Measurements from ENCODE around the gene KCNH6. TPM values are rescaled to one million over a fixed set of nuclear protein-coding genes. Genes with fewer than 3 reads are reported as not detected.

The KCNH6 gene
- total RNA-seq, 2 experiments from 2014 or later: not detected

GRCh38 chr17:63534816-63535455 lies 11.8 kb downstream of the KCNH6 start:
- no peak overlapping the region for H3K27ac Mint-ChIP-seq
- intact Hi-C loops (cut with DNase I, micrococcal nuclease): no loop called here
- Histone ChIP-seq H3K4me1 (ENCODE audit: insufficient read depth, low read length) (peaks cover 9% of the 10 kb centered on the region), H3K9me3 (ENCODE audit: control insufficient read depth in 1 of 2, insufficient read depth in 1 of 2, low read length in 2 of 2) (no peaks in the 10 kb centered on the region), H3K27ac (ENCODE audit: low read depth in 1 of 2, low read length in 2 of 2) (no peak overlapping the region), H3K36me3 (ENCODE audit: insufficient read depth, low read length) (no peaks in the 10 kb centered on the region), H3K27me3 (ENCODE audit: control insufficient read depth in 1 of 2, insufficient read depth in 2 of 2, low read length in 2 of 2) (peaks cover 18 to 22% of the 10 kb centered on the region in 2 experiments), H3K4me3 (ENCODE audit: low read length) (no peak overlapping the region)
- H3K27me3 Mint-ChIP-seq: peaks cover 23% of the 10 kb centered on the region
- no peaks in the 10 kb centered on the region for H3K36me3 Mint-ChIP-seq (ENCODE audit: low read depth)
- no peak overlapping the region for H3K4me3 Mint-ChIP-seq
- CTCF ChIA-PET: no interaction called here
- POLR2A ChIA-PET: no interaction called here
- TF ChIP-seq, protein P1, sequence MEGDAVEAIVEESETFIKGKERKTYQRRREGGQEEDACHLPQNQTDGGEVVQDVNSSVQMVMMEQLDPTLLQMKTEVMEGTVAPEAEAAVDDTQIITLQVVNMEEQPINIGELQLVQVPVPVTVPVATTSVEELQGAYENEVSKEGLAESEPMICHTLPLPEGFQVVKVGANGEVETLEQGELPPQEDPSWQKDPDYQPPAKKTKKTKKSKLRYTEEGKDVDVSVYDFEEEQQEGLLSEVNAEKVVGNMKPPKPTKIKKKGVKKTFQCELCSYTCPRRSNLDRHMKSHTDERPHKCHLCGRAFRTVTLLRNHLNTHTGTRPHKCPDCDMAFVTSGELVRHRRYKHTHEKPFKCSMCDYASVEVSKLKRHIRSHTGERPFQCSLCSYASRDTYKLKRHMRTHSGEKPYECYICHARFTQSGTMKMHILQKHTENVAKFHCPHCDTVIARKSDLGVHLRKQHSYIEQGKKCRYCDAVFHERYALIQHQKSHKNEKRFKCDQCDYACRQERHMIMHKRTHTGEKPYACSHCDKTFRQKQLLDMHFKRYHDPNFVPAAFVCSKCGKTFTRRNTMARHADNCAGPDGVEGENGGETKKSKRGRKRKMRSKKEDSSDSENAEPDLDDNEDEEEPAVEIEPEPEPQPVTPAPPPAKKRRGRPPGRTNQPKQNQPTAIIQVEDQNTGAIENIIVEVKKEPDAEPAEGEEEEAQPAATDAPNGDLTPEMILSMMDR (IDR thresholded peaks at IDR 0.05): no peak
- ATAC-seq (ENCODE audit: poor library complexity) (no peak), DNase-seq (no peak)
- peaks cover 4% of the 10 kb centered on the region for H3K4me1 Mint-ChIP-seq (ENCODE audit: low read depth)
- H3K9me3 Mint-ChIP-seq: no peaks in the 10 kb centered on the region

DNA sequence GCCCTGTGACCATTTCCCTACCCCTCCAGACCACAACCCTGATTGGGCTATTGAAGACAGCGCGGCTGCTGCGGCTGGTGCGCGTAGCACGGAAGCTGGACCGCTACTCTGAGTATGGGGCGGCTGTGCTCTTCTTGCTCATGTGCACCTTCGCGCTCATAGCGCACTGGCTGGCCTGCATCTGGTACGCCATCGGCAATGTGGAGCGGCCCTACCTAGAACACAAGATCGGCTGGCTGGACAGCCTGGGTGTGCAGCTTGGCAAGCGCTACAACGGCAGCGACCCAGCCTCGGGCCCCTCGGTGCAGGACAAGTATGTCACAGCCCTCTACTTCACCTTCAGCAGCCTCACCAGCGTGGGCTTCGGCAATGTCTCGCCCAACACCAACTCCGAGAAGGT lies 12.5 kb downstream of the KCNH6 start:
- ChIA-PET CTCF (no interaction called here), POLR2A (no interaction called here)
- intact Hi-C loops (cut with DNase I, micrococcal nuclease): no loop called here
- TF ChIP-seq, protein P1 (IDR thresholded peaks at IDR 0.05): no peak
- no peaks in the 10 kb centered on the region for H3K36me3 Mint-ChIP-seq (ENCODE audit: low read depth)
- H3K9me3 Mint-ChIP-seq: no peaks in the 10 kb centered on the region
- DNase-seq: no peak
- H3K4me1 Mint-ChIP-seq (ENCODE audit: low read depth): peaks cover 4% of the 10 kb centered on the region
- no peaks in the 10 kb centered on the region for H3K9me3 ChIP-seq (ENCODE audit: control insufficient read depth in 1 of 2, insufficient read depth in 1 of 2, low read length in 2 of 2)
- peaks cover 27% of the 10 kb centered on the region for H3K27me3 Mint-ChIP-seq
- peaks cover 19 to 22% of the 10 kb centered on the region in 2 experiments for H3K27me3 ChIP-seq (ENCODE audit: control insufficient read depth in 1 of 2, insufficient read depth in 2 of 2, low read length in 2 of 2)
- peaks cover 9% of the 10 kb centered on the region for H3K4me1 ChIP-seq (ENCODE audit: insufficient read depth, low read length)
- H3K27ac ChIP-seq (ENCODE audit: low read depth in 1 of 2, low read length in 2 of 2): no peak overlapping the region
- no peak for ATAC-seq (ENCODE audit: poor library complexity)
- no peak overlapping the region for H3K27ac Mint-ChIP-seq
- H3K4me3 ChIP-seq (ENCODE audit: low read length): no peak overlapping the region
- H3K4me3 Mint-ChIP-seq: no peak overlapping the region
- no peaks in the 10 kb centered on the region for H3K36me3 ChIP-seq (ENCODE audit: insufficient read depth, low read length)

- no peak overlapping the region for H3K4me3 Mint-ChIP-seq
- H3K27me3 Mint-ChIP-seq: peaks cover 32% of the 10 kb centered on the region
- TF ChIP-seq, protein P1 (IDR thresholded peaks at IDR 0.05): no peak
- no peak for DNase-seq
- no peaks in the 10 kb centered on the region for H3K36me3 Mint-ChIP-seq (ENCODE audit: low read depth)
- H3K4me1 Mint-ChIP-seq (ENCODE audit: low read depth): peaks cover 4% of the 10 kb centered on the region
- intact Hi-C loops (cut with DNase I, micrococcal nuclease): no loop called here
- ChIA-PET CTCF (no interaction called here), POLR2A (no interaction called here)
- Histone ChIP-seq H3K27me3 (ENCODE audit: control insufficient read depth in 1 of 2, insufficient read depth in 2 of 2, low read length in 2 of 2) (peaks cover 19 to 22% of the 10 kb centered on the region in 2 experiments), H3K4me3 (ENCODE audit: low read length) (no peak overlapping the region), H3K9me3 (ENCODE audit: control insufficient read depth in 1 of 2, insufficient read depth in 1 of 2, low read length in 2 of 2) (no peaks in the 10 kb centered on the region), H3K27ac (ENCODE audit: low read depth in 1 of 2, low read length in 2 of 2) (no peak overlapping the region), H3K4me1 (ENCODE audit: insufficient read depth, low read length) (peaks cover 9% of the 10 kb centered on the region), H3K36me3 (ENCODE audit: insufficient read depth, low read length) (no peaks in the 10 kb centered on the region)
- H3K27ac Mint-ChIP-seq: no peak overlapping the region
- no peak for ATAC-seq (ENCODE audit: poor library complexity)
- H3K9me3 Mint-ChIP-seq: no peaks in the 10 kb centered on the region
These were observed 13.8 kb downstream of the KCNH6 start for GRCh38 chr17:63537001-63537400.

Measured in CD4-positive, alpha-beta T cell (primary cell).